Keratinocyte (primary cell): ENCODE measurements around the gene RNH1. TPM values are rescaled to one million over a fixed set of nuclear protein-coding genes. Genes with fewer than 3 reads are reported as not detected.

Experiments used
- DNase-seq: peaks from one replicate; pipeline ENCODE4 v3.0.0-alpha.2; 2011; ENCODE audit warnings: low read depth, missing footprints, low spot score
- FAIRE-seq: peaks from 2 replicates; lab custom pipeline; 2011; peaks lifted over from hg19 to GRCh38; lab: Jason Lieb, UNC
- H2AFZ ChIP-seq: 2 replicates; pipeline ENCODE4 v1.6.0; 2012; ENCODE audit warnings: low read length, control low read depth, inconsistent platforms; ENCODE audit not compliant: control insufficient read depth
- H3K27ac ChIP-seq: 2 replicates; pipeline ENCODE4 v1.5.1; 2011; ENCODE audit warnings: low read length; ENCODE audit not compliant: control insufficient read depth, insufficient read depth
- H3K27me3 ChIP-seq: 3 replicates; pipeline ENCODE4 v1.6.0; 2011; ENCODE audit warnings: low read length; ENCODE audit not compliant: control insufficient read depth, insufficient read depth; ENCODE audit errors: extremely low read depth
- H3K36me3 ChIP-seq, 2 experiments: 2 replicates in 1 of 2; 3 replicates in 1 of 2; pipeline ENCODE4 v1.5.1; 2011; ENCODE audit warnings: low read length in 2 of 2, mild to moderate bottlenecking in 1 of 2; ENCODE audit not compliant: control insufficient read depth in 2 of 2, insufficient read depth in 2 of 2; ENCODE audit errors: extremely low read depth in 1 of 2
- H3K4me1 ChIP-seq: 3 replicates; pipeline ENCODE4 v1.5.1; 2011; ENCODE audit warnings: low read length; ENCODE audit not compliant: control insufficient read depth, insufficient read depth; ENCODE audit errors: extremely low read depth
- H3K4me2 ChIP-seq: 3 replicates; pipeline ENCODE4 v1.6.0; 2011; ENCODE audit warnings: low read depth, low read length; ENCODE audit not compliant: control insufficient read depth, insufficient read depth; ENCODE audit errors: extremely low read depth
- H3K4me3 ChIP-seq, 3 experiments: fragments of 200-600 bp in 1 of 3; sonication (generic) in 1 of 3; 2 replicates in 2 of 3; 3 replicates in 1 of 3; pipeline ENCODE4 v1.5.1; 2011 to 2016; ENCODE audit warnings: low read length in 3 of 3, mild to moderate bottlenecking in 3 of 3, control low read depth in 2 of 3, inconsistent platforms in 1 of 3, low read depth in 1 of 3, mixed read lengths in 1 of 3, mixed run types in 1 of 3, moderate library complexity in 1 of 3; ENCODE audit not compliant: control insufficient read depth in 2 of 3, insufficient read depth in 2 of 3; ENCODE audit errors: extremely low read depth in 1 of 3
- H3K79me2 ChIP-seq: 2 replicates; pipeline ENCODE4 v1.6.0; 2012; ENCODE audit warnings: low read length; ENCODE audit not compliant: control insufficient read depth, insufficient read depth
- H3K9ac ChIP-seq: 3 replicates; pipeline ENCODE4 v1.6.0; 2011; ENCODE audit warnings: low read length; ENCODE audit not compliant: control insufficient read depth, insufficient read depth; ENCODE audit errors: extremely low read depth
- H3K9me1 ChIP-seq: 3 replicates; pipeline ENCODE4 v1.6.0; 2011; ENCODE audit warnings: low read length; ENCODE audit not compliant: control insufficient read depth, insufficient read depth; ENCODE audit errors: extremely low read depth
- H3K9me3 ChIP-seq: 2 replicates; pipeline ENCODE4 v1.5.1; 2012; ENCODE audit warnings: low read depth, low read length; ENCODE audit not compliant: control insufficient read depth
- H4K20me1 ChIP-seq: 3 replicates; pipeline ENCODE4 v1.6.0; 2011; ENCODE audit warnings: low read length; ENCODE audit not compliant: control insufficient read depth, insufficient read depth; ENCODE audit errors: extremely low read depth
- EZH2 ChIP-seq: IDR thresholded peaks from one replicate; pipeline ENCODE4 v1.6.1; 2012; ENCODE audit warnings: inconsistent platforms, mild to moderate bottlenecking, low read length, moderate library complexity
- dilution Hi-C: fragments of 300-500 bp; cut with MboI; formaldehyde crosslinking; loops from one replicate; pipeline ENCODE4 v1.7.0; 2020; ENCODE audit warnings: low sequenced_read_pairs; ENCODE audit not compliant: extremely low pct_ligation_motif_present
- polyA plus RNA-seq, 5 experiments: library from polyadenylated mRNA; depleted of rRNA in 3 of 5; stranded (reverse) in 3 of 5; stranded (forward) in 1 of 5; unstranded in 1 of 5; fragments of >200 nt; gene quantifications; 1 replicate in 1 of 5; 2 replicates in 3 of 5; 3 replicates in 1 of 5; pipeline versions ENCODE4 v1.2.1 to v1.2.3, GENCODE V29; 2011 to 2012; ENCODE audit warnings: missing spikeins in 2 of 5, low read depth in 1 of 5, low replicate concordance in 1 of 5
- TF ChIP-seq, protein P1 (sequence below), 3 experiments: IDR thresholded peaks in 1 of 3; conservative IDR thresholded peaks in 1 of 3; optimal IDR thresholded peaks in 1 of 3; 2 replicates in 2 of 3; 3 replicates in 1 of 3; pipeline versions ENCODE3 to v1.5.1; 2011; ENCODE audit warnings: low read length in 3 of 3, mild to moderate bottlenecking in 3 of 3, moderate library complexity in 2 of 3, control low read depth in 1 of 3, inconsistent platforms in 1 of 3; ENCODE audit not compliant: insufficient read depth in 2 of 3; ENCODE audit errors: extremely low read depth in 1 of 3

The RNH1 gene
- polyA plus RNA-seq, 1 donor (not counting 4 experiments of a cell fraction or from before 2014, with no cell fraction given): 92.0 TPM

DNA sequence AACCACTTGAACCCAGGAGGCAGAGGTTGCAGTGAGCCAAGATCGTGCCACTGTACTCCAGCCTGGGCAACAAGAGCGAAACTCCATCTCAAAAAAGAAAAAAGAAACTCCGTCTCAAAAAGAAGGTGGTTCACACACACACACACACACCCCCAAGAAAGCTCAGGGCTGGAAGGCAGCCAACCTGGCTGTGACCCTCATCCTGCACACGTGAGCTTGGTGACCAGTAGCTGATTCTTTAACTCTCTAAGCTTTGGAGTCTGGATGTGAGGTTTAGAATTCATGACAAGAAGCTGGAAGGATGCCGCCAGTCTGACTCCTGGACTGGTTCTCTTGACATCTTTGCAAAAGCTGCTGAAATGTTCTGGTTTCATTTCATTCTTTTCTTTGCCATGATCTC lies 1.9 kb upstream of the RNH1 start:
- H3K27me3 ChIP-seq: no peaks in the 10 kb centered on the region
- H3K4me1 ChIP-seq: peaks cover 26% of the 10 kb centered on the region
- H3K9me1 ChIP-seq: no peaks in the 10 kb centered on the region
- H3K4me3 ChIP-seq: no peak overlapping the region
- no peak overlapping the region for H3K4me2 ChIP-seq
- dilution Hi-C loops: no loop called here
- peaks cover 13 to 14% of the 10 kb centered on the region in 2 experiments for H3K36me3 ChIP-seq
- peaks cover 23% of the 10 kb centered on the region for H3K79me2 ChIP-seq
- FAIRE-seq (no peak), DNase-seq (no peak)
- no peak overlapping the region for H2AFZ ChIP-seq
- no peak for TF ChIP-seq EZH2
- TF ChIP-seq, protein P1, sequence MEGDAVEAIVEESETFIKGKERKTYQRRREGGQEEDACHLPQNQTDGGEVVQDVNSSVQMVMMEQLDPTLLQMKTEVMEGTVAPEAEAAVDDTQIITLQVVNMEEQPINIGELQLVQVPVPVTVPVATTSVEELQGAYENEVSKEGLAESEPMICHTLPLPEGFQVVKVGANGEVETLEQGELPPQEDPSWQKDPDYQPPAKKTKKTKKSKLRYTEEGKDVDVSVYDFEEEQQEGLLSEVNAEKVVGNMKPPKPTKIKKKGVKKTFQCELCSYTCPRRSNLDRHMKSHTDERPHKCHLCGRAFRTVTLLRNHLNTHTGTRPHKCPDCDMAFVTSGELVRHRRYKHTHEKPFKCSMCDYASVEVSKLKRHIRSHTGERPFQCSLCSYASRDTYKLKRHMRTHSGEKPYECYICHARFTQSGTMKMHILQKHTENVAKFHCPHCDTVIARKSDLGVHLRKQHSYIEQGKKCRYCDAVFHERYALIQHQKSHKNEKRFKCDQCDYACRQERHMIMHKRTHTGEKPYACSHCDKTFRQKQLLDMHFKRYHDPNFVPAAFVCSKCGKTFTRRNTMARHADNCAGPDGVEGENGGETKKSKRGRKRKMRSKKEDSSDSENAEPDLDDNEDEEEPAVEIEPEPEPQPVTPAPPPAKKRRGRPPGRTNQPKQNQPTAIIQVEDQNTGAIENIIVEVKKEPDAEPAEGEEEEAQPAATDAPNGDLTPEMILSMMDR (optimal IDR thresholded peaks at IDR 0.05 in 1 of 3, IDR thresholded peaks at IDR 0.05 in 1 of 3, conservative IDR thresholded peaks at IDR 0.05 in 1 of 3; ENCODE audit: extremely low read depth in 1 of 3, insufficient read depth in 2 of 3, low read length in 3 of 3): no peak
- H3K9me3 ChIP-seq: no peaks in the 10 kb centered on the region
- H3K9ac ChIP-seq: no peak overlapping the region
- no peak overlapping the region for H3K27ac ChIP-seq
- no peaks in the 10 kb centered on the region for H4K20me1 ChIP-seq

DNA sequence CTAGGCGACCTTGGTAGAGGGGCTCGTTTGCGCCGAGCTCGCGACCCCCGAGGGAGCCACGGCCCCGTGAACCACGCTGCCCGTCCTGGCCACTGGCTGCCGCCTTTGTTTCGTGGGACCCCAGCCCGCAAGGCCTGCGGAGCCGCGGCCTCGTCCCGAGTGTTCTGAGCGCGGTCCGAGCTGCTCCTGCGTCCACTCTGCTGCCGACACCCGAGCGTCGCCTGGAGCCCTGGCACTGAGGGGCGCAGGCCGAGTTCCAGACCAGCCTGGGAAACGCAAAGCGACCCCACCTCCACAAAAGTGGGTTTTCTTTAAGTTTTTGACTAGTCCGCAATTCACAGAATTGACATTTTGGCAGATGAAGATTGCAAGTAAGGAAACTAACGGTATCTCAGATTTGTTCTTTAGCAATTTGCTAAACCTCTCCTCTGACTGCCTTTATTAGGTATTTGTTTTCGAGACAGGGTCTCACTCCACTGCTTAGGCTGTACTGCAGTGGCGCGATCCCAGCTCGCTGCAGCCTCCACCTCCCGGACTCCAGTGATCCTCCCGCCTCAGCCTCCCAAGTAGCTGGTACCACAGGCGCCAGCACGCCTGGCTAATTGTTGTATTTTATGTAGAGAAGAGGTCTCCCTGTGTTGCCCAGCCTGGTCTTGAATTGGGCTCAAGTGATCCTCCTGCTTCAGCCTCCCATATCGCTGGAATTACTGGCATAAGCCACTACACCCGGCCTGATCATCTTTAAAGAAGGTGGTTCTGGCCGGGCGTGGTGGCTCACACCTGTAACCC lies 879 bp upstream of the RNH1 start:
- H3K9me1 ChIP-seq: no peaks in the 10 kb centered on the region
- peak overlapping the region; percentile 75 for H3K27ac ChIP-seq
- DNase-seq (no peak), FAIRE-seq (no peak)
- H3K9ac ChIP-seq: peak overlapping the region; percentile 87
- H3K4me3 ChIP-seq: peak overlapping the region; percentile 46 to 70 (median 69)
- no peaks in the 10 kb centered on the region for H3K27me3 ChIP-seq
- no peaks in the 10 kb centered on the region for H4K20me1 ChIP-seq
- H2AFZ ChIP-seq: no peak overlapping the region
- no peaks in the 10 kb centered on the region for H3K9me3 ChIP-seq
- TF ChIP-seq, protein P1 (optimal IDR thresholded peaks at IDR 0.05 in 1 of 3, IDR thresholded peaks at IDR 0.05 in 1 of 3, conservative IDR thresholded peaks at IDR 0.05 in 1 of 3; ENCODE audit: extremely low read depth in 1 of 3, insufficient read depth in 2 of 3, low read length in 3 of 3): no peak
- no peak for TF ChIP-seq EZH2
- H3K36me3 ChIP-seq: peaks cover 13 to 14% of the 10 kb centered on the region in 2 experiments
- H3K4me1 ChIP-seq: peaks cover 36% of the 10 kb centered on the region
- H3K4me2 ChIP-seq: peak overlapping the region; percentile 90
- dilution Hi-C loops: no loop called here
- H3K79me2 ChIP-seq: peaks cover 32% of the 10 kb centered on the region
